Liver (tissue), 9 donors: ENCODE results near the gene ANTXR1. TPM values are rescaled to one million over a fixed set of nuclear protein-coding genes. Genes with fewer than 3 reads are reported as not detected.

ENCODE experiments used
- DNase-seq: peaks from one replicate; pipeline ENCODE4 v3.0.0-alpha.2; 2017; ENCODE audit warnings: low spot score
- H3K27ac ChIP-seq, 2 donors: one replicate each; pipeline ENCODE4 v1.7.0; 2013; ENCODE audit warnings: inconsistent platforms in 2 of 2, low read length in 2 of 2, control low read depth in 1 of 2, low read depth in 1 of 2, mild to moderate bottlenecking in 1 of 2
- H3K27me3 ChIP-seq, 4 donors: one replicate each; pipeline versions ENCODE4 v1.6.1 to v1.7.0; 2013; ENCODE audit warnings: low read length in 3 of 4, inconsistent platforms in 1 of 4, mild to moderate bottlenecking in 1 of 4, moderate library complexity in 1 of 4; ENCODE audit not compliant: control insufficient read depth in 4 of 4, insufficient read depth in 4 of 4
- H3K36me3 ChIP-seq, 4 donors: one replicate each; pipeline versions ENCODE4 v1.6.1 to v1.7.0; 2013; ENCODE audit warnings: low read length in 3 of 4, mild to moderate bottlenecking in 3 of 4, low read depth in 1 of 4, moderate library complexity in 1 of 4; ENCODE audit not compliant: control insufficient read depth in 4 of 4, insufficient read depth in 3 of 4
- H3K4me1 ChIP-seq, 4 donors: one replicate each; pipeline versions ENCODE4 v1.6.1 to v1.7.0; 2013; ENCODE audit warnings: low read length in 3 of 4, mild to moderate bottlenecking in 3 of 4, moderate library complexity in 1 of 4; ENCODE audit not compliant: control insufficient read depth in 4 of 4, insufficient read depth in 4 of 4
- H3K4me3 ChIP-seq, 3 donors: one replicate each; pipeline versions ENCODE4 v1.6.1 to v1.7.0; 2013; ENCODE audit warnings: low read length in 3 of 3, control low read depth in 1 of 3, low read depth in 1 of 3, mild to moderate bottlenecking in 1 of 3
- H3K9ac ChIP-seq, 2 donors: one replicate each; pipeline ENCODE4 v1.7.0; 2013; ENCODE audit warnings: low read length in 2 of 2, mild to moderate bottlenecking in 2 of 2, moderate library complexity in 2 of 2, control low read depth in 1 of 2, low read depth in 1 of 2
- H3K9me3 ChIP-seq, 4 donors: one replicate each; pipeline versions ENCODE4 v1.6.1 to v1.7.0; 2013; ENCODE audit warnings: low read length in 3 of 4; ENCODE audit not compliant: control insufficient read depth in 4 of 4
- EGR1 ChIP-seq, 2 donors: IDR thresholded peaks; 2 replicates each; pipeline ENCODE4 v1.6.1; 2016 to 2018; ENCODE audit warnings: antibody characterized with exemption in 2 of 2, low read depth in 2 of 2
- FOXA2 ChIP-seq: IDR thresholded peaks from 2 replicates; pipeline ENCODE4 v1.6.1; 2016; ENCODE audit warnings: antibody characterized with exemption
- GABPA ChIP-seq, 2 donors: IDR thresholded peaks in 1 of 2; conservative IDR thresholded peaks in 1 of 2; 2 replicates each; pipeline ENCODE4 v1.6.1; 2016; ENCODE audit warnings: antibody characterized with exemption in 2 of 2, mild to moderate bottlenecking in 1 of 2, moderate library complexity in 1 of 2
- HNF4A ChIP-seq, 2 donors: conservative IDR thresholded peaks; 2 replicates each; pipeline ENCODE4 v1.6.1; 2016; ENCODE audit warnings: antibody characterized with exemption in 2 of 2, mild to moderate bottlenecking in 2 of 2
- HNF4G ChIP-seq: IDR thresholded peaks from 2 replicates; pipeline ENCODE4 v1.6.1; 2016; ENCODE audit warnings: antibody characterized with exemption
- NR2F2 ChIP-seq: IDR thresholded peaks from 2 replicates; pipeline ENCODE4 v1.6.1; 2016; ENCODE audit warnings: antibody characterized with exemption
- RAD21 ChIP-seq, 2 donors: IDR thresholded peaks; 2 replicates each; pipeline ENCODE4 v1.6.1; 2016; ENCODE audit warnings: antibody characterized with exemption in 2 of 2, mild to moderate bottlenecking in 2 of 2
- RXRA ChIP-seq, 2 donors: IDR thresholded peaks; 2 replicates each; pipeline ENCODE4 v1.6.1; 2017 to 2018; ENCODE audit warnings: antibody characterized with exemption in 2 of 2, mild to moderate bottlenecking in 1 of 2
- TAF1 ChIP-seq: conservative IDR thresholded peaks from 2 replicates; pipeline ENCODE4 v1.6.1; 2016; ENCODE audit warnings: antibody characterized with exemption, mild to moderate bottlenecking
- YY1 ChIP-seq: IDR thresholded peaks from 2 replicates; pipeline ENCODE4 v1.6.1; 2016; ENCODE audit warnings: antibody characterized with exemption, mild to moderate bottlenecking
- WGBS: extraction: QIAGEN DNeasy Blood & Tissue Kit; methylation state at CpG from one replicate; pipeline ENCODE4 v1.1.7; 2013; 5-methylcytosine and 5-hydroxymethylcytosine counted together
- polyA plus RNA-seq, 2 donors: library from polyadenylated mRNA; stranded (reverse) in 1 of 2; unstranded in 1 of 2; fragments of 200-250 nt in 1 of 2; fragments of >200 nt in 1 of 2; fragmentation: Nextera tagmentation in 1 of 2; extraction: Ambion mirVana in 1 of 2; gene quantifications; one replicate each; pipeline versions ENCODE4 v1.2.1 to v1.2.3, GENCODE V29; 2013 to 2015
- total RNA-seq, 2 donors: library from RNA; depleted of rRNA; stranded (reverse); fragments of >200 nt; gene quantifications; one replicate each; pipeline ENCODE4 v1.2.3, GENCODE V29; 2014
- TF ChIP-seq, protein P1 (sequence below): IDR thresholded peaks from 2 replicates; pipeline ENCODE4 v1.6.1; 2016; ENCODE audit warnings: antibody characterized with exemption
- TF ChIP-seq, protein P2 (sequence below): fragments of 150-350 bp; IDR thresholded peaks from 2 replicates; pipeline ENCODE4 v1.5.1; 2017; ENCODE audit warnings: improper control_type of control experiment, low read depth, low read length; ENCODE audit not compliant: missing input control
- TF ChIP-seq, protein P3 (sequence below): IDR thresholded peaks from 2 replicates; pipeline ENCODE4 v1.6.1; 2016; ENCODE audit warnings: antibody characterized with exemption
- TF ChIP-seq, protein P4 (sequence below): IDR thresholded peaks from 2 replicates; pipeline ENCODE4 v1.6.1; 2016; ENCODE audit warnings: antibody characterized with exemption
- TF ChIP-seq, protein P5 (sequence below): IDR thresholded peaks from 2 replicates; pipeline ENCODE4 v1.6.1; 2016; ENCODE audit warnings: antibody characterized with exemption, mild to moderate bottlenecking
- donor health status: healthy.
- donor health status: healthy.
- donor health status: healthy.
- donor health status: healthy.
- donor health status: healthy.

Gene ANTXR1
- total and polyA plus RNA-seq, 4 donors: 0.60 to 3.6 (median 1.8) TPM

DNA sequence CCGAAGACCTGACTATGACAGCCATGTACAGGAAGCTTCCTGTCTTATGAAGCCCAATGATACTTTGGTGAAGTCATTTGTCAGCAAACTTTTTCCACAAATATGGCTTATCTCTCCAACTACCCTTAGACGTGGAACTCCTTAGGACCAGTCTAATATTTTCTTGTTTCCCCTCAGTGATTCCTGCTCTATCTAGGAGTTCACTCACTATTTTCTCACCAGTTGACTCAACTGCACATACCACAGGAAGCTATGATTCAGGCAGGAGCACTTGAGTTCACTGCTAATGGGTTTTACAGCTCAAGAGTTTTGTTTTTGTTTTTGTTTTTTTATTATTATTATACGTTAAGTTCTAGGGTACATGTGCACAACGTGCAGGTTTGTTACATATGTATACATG lies 109.3 kb downstream of the ANTXR1 start (continued):
- TF ChIP-seq GABPA (IDR thresholded peaks at IDR 0.05 in 1 of 2, conservative IDR thresholded peaks at IDR 0.05 in 1 of 2) (no peak), NR2F2 (no peak), EGR1 (IDR thresholded peaks at IDR 0.05; ENCODE audit: low read depth in 2 of 2) (no peak), RXRA (IDR thresholded peaks at IDR 0.05) (no peak), HNF4A (conservative IDR thresholded peaks at IDR 0.05) (no peak), RAD21 (IDR thresholded peaks at IDR 0.05) (no peak), FOXA2 (no peak)
- TF ChIP-seq, protein P1, sequence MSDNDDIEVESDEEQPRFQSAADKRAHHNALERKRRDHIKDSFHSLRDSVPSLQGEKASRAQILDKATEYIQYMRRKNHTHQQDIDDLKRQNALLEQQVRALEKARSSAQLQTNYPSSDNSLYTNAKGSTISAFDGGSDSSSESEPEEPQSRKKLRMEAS: no peak
- TF ChIP-seq, protein P2, sequence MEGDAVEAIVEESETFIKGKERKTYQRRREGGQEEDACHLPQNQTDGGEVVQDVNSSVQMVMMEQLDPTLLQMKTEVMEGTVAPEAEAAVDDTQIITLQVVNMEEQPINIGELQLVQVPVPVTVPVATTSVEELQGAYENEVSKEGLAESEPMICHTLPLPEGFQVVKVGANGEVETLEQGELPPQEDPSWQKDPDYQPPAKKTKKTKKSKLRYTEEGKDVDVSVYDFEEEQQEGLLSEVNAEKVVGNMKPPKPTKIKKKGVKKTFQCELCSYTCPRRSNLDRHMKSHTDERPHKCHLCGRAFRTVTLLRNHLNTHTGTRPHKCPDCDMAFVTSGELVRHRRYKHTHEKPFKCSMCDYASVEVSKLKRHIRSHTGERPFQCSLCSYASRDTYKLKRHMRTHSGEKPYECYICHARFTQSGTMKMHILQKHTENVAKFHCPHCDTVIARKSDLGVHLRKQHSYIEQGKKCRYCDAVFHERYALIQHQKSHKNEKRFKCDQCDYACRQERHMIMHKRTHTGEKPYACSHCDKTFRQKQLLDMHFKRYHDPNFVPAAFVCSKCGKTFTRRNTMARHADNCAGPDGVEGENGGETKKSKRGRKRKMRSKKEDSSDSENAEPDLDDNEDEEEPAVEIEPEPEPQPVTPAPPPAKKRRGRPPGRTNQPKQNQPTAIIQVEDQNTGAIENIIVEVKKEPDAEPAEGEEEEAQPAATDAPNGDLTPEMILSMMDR: no peak

DNA sequence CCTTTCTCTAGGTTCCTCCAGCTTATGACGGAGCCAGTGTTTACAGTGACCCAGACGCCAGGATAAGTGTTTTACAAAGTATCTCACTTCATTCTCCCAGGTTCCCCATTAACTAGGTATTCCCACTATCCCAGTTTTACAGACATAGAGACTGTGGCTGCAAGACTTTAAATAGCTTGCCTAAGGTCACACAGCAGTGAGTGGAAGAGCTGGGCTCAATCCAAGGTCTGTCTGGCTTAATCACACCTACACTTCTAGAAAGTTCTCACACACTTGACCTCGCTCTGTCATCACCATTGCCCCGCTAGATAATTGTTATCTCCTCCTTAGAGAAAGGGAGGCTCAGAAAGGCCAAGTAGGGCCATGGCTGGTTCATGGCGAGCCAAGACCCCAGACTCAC lies 110.2 kb downstream of the ANTXR1 start:
- H3K36me3 ChIP-seq: no peaks in the 10 kb centered on the region
- no peak overlapping the region for H3K9ac ChIP-seq
- no peaks in the 10 kb centered on the region for H3K4me1 ChIP-seq
- TF ChIP-seq RXRA (IDR thresholded peaks at IDR 0.05): no peak
- no peak for TF ChIP-seq YY1
- WGBS: 94% methylated on average over 5 of the region's 5 CpGs
- H3K27me3 ChIP-seq: peaks cover 0 to 3% (median 0%) of the 10 kb centered on the region in 4 donors
- no peak overlapping the region for H3K27ac ChIP-seq
- no peak for DNase-seq
- no peaks in the 10 kb centered on the region for H3K9me3 ChIP-seq
- no peak overlapping the region for H3K4me3 ChIP-seq

DNA sequence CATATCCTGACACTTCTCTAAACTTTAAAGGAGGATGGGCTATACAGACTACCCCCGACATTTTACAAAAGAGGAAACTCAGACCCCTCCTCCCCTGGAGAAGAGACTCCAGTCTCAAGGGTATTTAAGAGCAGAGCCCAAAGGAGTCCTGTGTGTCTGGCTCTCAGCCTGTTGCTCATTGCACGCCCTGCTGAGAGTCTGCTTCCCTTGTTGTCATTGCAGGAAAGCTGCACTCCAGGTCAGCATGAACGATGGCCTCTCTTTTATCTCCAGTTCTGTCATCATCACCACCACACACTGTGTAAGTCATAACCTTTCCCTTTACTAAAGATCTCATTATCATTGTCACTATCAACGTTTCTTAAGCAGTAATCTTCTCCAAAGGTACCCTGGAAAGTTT lies 111.4 kb downstream of the ANTXR1 start:
- Histone ChIP-seq H3K27me3 (peaks cover 0 to 3% (median 0%) of the 10 kb centered on the region in 4 donors), H3K4me3 (no peak overlapping the region), H3K27ac (no peak overlapping the region), H3K4me1 (no peaks in the 10 kb centered on the region), H3K9me3 (no peaks in the 10 kb centered on the region), H3K36me3 (no peaks in the 10 kb centered on the region), H3K9ac (no peak overlapping the region)
- WGBS: 68% methylated on average over 4 of the region's 4 CpGs
- TF ChIP-seq TAF1: no peak
- no peak for DNase-seq

DNA sequence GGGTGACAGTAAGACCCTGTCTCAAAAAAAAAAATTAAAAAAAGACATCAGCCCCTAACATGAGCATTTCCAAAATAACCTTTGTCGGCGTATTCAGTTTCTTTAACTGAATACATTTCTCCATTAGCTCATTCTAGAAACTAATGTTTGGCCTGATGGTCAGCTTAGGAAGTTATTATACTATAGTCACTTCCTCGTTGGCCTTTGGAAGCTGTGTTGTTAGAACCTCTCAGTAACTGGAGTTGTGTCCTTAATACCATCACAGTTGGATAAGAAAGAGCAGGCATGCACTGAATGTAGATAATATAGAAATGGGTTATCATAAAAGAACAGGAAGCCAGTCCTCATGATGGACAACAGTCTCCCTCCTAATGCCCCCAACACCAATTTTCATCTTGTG lies 112.8 kb downstream of the ANTXR1 start:
- no peaks in the 10 kb centered on the region for H3K4me1 ChIP-seq
- H3K9ac ChIP-seq: no peak overlapping the region
- WGBS: 83% methylated on average over 3 of the region's 3 CpGs
- H3K36me3 ChIP-seq: no peaks in the 10 kb centered on the region
- no peaks in the 10 kb centered on the region for H3K9me3 ChIP-seq
- no peak overlapping the region for H3K27ac ChIP-seq
- H3K4me3 ChIP-seq: no peak overlapping the region
- DNase-seq: no peak
- peaks cover 0 to 3% (median 0%) of the 10 kb centered on the region in 4 donors for H3K27me3 ChIP-seq
- TF ChIP-seq, protein P1: no peak
- TF ChIP-seq, protein P3, sequence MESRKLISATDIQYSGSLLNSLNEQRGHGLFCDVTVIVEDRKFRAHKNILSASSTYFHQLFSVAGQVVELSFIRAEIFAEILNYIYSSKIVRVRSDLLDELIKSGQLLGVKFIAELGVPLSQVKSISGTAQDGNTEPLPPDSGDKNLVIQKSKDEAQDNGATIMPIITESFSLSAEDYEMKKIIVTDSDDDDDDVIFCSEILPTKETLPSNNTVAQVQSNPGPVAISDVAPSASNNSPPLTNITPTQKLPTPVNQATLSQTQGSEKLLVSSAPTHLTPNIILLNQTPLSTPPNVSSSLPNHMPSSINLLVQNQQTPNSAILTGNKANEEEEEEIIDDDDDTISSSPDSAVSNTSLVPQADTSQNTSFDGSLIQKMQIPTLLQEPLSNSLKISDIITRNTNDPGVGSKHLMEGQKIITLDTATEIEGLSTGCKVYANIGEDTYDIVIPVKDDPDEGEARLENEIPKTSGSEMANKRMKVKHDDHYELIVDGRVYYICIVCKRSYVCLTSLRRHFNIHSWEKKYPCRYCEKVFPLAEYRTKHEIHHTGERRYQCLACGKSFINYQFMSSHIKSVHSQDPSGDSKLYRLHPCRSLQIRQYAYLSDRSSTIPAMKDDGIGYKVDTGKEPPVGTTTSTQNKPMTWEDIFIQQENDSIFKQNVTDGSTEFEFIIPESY: no peak
- TF ChIP-seq GABPA (IDR thresholded peaks at IDR 0.05 in 1 of 2, conservative IDR thresholded peaks at IDR 0.05 in 1 of 2): no peak
- no peak for TF ChIP-seq RAD21 (IDR thresholded peaks at IDR 0.05)
- TF ChIP-seq, protein P4, sequence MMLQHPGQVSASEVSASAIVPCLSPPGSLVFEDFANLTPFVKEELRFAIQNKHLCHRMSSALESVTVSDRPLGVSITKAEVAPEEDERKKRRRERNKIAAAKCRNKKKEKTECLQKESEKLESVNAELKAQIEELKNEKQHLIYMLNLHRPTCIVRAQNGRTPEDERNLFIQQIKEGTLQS: no peak
- TF ChIP-seq, protein P5, sequence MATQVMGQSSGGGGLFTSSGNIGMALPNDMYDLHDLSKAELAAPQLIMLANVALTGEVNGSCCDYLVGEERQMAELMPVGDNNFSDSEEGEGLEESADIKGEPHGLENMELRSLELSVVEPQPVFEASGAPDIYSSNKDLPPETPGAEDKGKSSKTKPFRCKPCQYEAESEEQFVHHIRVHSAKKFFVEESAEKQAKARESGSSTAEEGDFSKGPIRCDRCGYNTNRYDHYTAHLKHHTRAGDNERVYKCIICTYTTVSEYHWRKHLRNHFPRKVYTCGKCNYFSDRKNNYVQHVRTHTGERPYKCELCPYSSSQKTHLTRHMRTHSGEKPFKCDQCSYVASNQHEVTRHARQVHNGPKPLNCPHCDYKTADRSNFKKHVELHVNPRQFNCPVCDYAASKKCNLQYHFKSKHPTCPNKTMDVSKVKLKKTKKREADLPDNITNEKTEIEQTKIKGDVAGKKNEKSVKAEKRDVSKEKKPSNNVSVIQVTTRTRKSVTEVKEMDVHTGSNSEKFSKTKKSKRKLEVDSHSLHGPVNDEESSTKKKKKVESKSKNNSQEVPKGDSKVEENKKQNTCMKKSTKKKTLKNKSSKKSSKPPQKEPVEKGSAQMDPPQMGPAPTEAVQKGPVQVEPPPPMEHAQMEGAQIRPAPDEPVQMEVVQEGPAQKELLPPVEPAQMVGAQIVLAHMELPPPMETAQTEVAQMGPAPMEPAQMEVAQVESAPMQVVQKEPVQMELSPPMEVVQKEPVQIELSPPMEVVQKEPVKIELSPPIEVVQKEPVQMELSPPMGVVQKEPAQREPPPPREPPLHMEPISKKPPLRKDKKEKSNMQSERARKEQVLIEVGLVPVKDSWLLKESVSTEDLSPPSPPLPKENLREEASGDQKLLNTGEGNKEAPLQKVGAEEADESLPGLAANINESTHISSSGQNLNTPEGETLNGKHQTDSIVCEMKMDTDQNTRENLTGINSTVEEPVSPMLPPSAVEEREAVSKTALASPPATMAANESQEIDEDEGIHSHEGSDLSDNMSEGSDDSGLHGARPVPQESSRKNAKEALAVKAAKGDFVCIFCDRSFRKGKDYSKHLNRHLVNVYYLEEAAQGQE: no peak
- no peak for TF ChIP-seq FOXA2
- TF ChIP-seq HNF4G: no peak
- TF ChIP-seq HNF4A (conservative IDR thresholded peaks at IDR 0.05): no peak
